Smooth muscle cell (in vitro differentiated cells): Measurements from ENCODE around the gene NEK6. TPM values are rescaled to one million over a fixed set of nuclear protein-coding genes. Genes with fewer than 3 reads are reported as not detected.
A peak's percentile ranks its signal among the peaks of the same experiment; 100 is the strongest.

Experiments
- DNase-seq: peaks from one replicate; lab custom pipeline; 2025; ENCODE audit not compliant: unreplicated experiment; lab: John Stamatoyannopoulos, UW
- H2AFZ ChIP-seq: fragments of 200-600 bp; sonication (generic); 2 replicates; pipeline ENCODE4 v1.6.0; 2016; ENCODE audit warnings: antibody characterized with exemption, low read depth, mild to moderate bottlenecking
- H3F3A ChIP-seq: fragments of 200-600 bp; sonication (generic); 2 replicates; pipeline ENCODE4 v1.6.0; 2017; ENCODE audit warnings: antibody characterized with exemption, low read depth
- H3K27ac ChIP-seq: fragments of 200-600 bp; sonication (generic); 2 replicates; pipeline ENCODE4 v1.5.1; 2016; ENCODE audit warnings: low read depth, mild to moderate bottlenecking
- H3K27me3 ChIP-seq: fragments of 200-600 bp; sonication (generic); 2 replicates; pipeline ENCODE4 v1.6.1; 2016; ENCODE audit warnings: low read depth, mild to moderate bottlenecking
- H3K36me3 ChIP-seq: fragments of 200-600 bp; sonication (generic); 2 replicates; pipeline ENCODE4 v1.5.1; 2016; ENCODE audit warnings: low read depth
- H3K4me1 ChIP-seq: fragments of 200-600 bp; sonication (generic); 2 replicates; pipeline ENCODE4 v1.5.1; 2016; ENCODE audit warnings: low read depth
- H3K4me2 ChIP-seq: fragments of 200-600 bp; sonication (generic); 2 replicates; pipeline ENCODE4 v1.6.0; 2016; ENCODE audit warnings: mild to moderate bottlenecking
- H3K4me3 ChIP-seq: fragments of 200-600 bp; sonication (generic); 2 replicates; pipeline ENCODE4 v1.5.1; 2016; ENCODE audit warnings: mild to moderate bottlenecking
- H3K79me2 ChIP-seq: fragments of 200-600 bp; sonication (generic); 2 replicates; pipeline ENCODE4 v1.6.0; 2016; ENCODE audit warnings: low read depth, mild to moderate bottlenecking
- H3K9ac ChIP-seq: fragments of 200-600 bp; sonication (generic); 2 replicates; pipeline ENCODE4 v1.6.0; 2016; ENCODE audit warnings: low read depth
- H3K9me3 ChIP-seq: fragments of 200-600 bp; sonication (generic); replicated peaks from 2 replicates; pipeline ENCODE4 v1.5.1; 2016; ENCODE audit warnings: low read depth
- H4K20me1 ChIP-seq: fragments of 200-600 bp; sonication (generic); 2 replicates; pipeline ENCODE4 v1.6.0; 2016; ENCODE audit warnings: low read depth
- WGBS: methylation state at CpG from one replicate; pipeline ENCODE4 v1.1.7; 2016; ENCODE audit warnings: low lambda C conversion rate; 5-methylcytosine and 5-hydroxymethylcytosine counted together
- polyA plus RNA-seq: library from polyadenylated mRNA; unstranded; fragments of >200 nt; fragmentation: Nextera tagmentation; extraction: Ambion mirVana; gene quantifications from 2 replicates; pipeline ENCODE4 v1.2.1, GENCODE V29; 2016
- total RNA-seq: library from RNA; depleted of rRNA; stranded (reverse); fragments of >200 nt; gene quantifications from 2 replicates; pipeline ENCODE4 v1.2.3, GENCODE V29; 2014
- TF ChIP-seq, protein P1 (sequence below): fragments of 200-600 bp; sonication (generic); IDR thresholded peaks from 2 replicates; pipeline ENCODE4 v1.5.1; 2017; ENCODE audit warnings: borderline replicate concordance, mild to moderate bottlenecking, antibody characterized with exemption; ENCODE audit not compliant: insufficient read depth, poor library complexity, severe bottlenecking

NEK6 gene
- total and polyA plus RNA-seq, 2 experiments from 2014 or later = 45.9 to 108 TPM

DNA sequence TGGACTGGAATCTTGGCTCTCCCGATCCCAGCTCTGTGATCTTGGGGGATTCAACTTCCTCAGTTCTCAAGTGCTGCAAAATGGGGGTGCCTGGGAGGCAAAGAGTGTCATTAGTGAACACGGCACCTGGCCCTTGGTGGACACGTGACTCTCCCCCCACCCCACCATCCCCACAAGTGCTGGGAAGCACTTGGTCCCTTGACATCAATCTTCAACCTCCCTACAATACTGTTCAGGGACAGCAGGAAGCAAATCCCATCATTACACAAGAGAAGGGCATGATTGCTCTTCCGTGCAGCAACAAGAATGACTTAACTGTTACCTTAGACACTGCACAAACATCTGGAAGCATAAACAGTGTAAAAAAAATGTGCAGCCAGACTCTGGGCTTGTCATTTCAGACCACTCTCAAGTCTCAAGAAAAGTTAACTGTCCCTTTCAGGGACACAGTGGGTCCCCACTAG lies 96.1 kb downstream of the NEK6 start:
- Histone ChIP-seq H3K9me3 (no peaks in the 10 kb centered on the region), H3K27me3 (no peaks in the 10 kb centered on the region), H3K4me1 (no peaks in the 10 kb centered on the region), H3K4me2 (no peak overlapping the region), H2AFZ (no peak overlapping the region), H4K20me1 (peaks cover 97% of the 10 kb centered on the region), H3K4me3 (no peak overlapping the region), H3K27ac (peak overlapping the region; percentile 28), H3F3A (peaks cover 9% of the 10 kb centered on the region), H3K9ac (no peak overlapping the region), H3K36me3 (peaks cover 6% of the 10 kb centered on the region), H3K79me2 (peaks cover 5% of the 10 kb centered on the region)
- 88% methylated on average over 4 of the region's 4 CpGs for WGBS
- TF ChIP-seq, protein P1, sequence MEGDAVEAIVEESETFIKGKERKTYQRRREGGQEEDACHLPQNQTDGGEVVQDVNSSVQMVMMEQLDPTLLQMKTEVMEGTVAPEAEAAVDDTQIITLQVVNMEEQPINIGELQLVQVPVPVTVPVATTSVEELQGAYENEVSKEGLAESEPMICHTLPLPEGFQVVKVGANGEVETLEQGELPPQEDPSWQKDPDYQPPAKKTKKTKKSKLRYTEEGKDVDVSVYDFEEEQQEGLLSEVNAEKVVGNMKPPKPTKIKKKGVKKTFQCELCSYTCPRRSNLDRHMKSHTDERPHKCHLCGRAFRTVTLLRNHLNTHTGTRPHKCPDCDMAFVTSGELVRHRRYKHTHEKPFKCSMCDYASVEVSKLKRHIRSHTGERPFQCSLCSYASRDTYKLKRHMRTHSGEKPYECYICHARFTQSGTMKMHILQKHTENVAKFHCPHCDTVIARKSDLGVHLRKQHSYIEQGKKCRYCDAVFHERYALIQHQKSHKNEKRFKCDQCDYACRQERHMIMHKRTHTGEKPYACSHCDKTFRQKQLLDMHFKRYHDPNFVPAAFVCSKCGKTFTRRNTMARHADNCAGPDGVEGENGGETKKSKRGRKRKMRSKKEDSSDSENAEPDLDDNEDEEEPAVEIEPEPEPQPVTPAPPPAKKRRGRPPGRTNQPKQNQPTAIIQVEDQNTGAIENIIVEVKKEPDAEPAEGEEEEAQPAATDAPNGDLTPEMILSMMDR = no peak
- no peak for DNase-seq

DNA sequence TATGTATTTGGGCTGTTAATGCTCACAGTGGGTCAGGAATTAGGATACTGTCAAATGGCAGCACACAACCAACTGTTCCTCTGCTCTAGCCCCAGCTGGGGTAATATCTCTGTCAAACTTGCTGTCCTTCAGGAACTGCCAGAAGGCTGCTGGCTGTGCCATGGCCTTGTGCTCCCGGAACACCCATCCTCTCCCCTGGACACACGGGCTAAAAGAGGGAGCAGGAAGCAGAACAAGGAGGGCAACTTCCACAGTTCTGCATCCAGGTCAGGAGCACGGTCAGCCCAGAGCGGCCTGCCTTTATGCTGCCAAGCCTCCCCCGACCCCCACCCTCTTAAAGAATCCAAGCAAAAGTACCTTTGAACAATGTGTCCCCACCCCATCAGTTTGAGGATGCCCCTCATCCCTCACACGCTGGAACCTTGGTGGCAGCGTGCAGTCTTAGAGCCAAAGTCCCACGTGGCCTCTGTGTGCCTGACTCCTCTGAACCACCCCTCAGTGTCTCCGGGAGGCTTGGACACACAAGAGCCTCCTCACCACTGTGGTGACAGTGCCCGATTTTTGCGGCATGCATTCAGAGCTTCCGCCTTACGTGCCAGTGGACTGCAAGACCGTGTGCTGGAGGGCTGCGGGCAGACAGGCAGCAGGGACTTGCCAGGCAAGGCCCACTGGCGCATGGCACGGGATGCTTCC lies 96.7 kb downstream of the NEK6 start:
- peaks cover 9% of the 10 kb centered on the region for H3F3A ChIP-seq
- H3K79me2 ChIP-seq = peaks cover 12% of the 10 kb centered on the region
- peaks cover 6% of the 10 kb centered on the region for H3K36me3 ChIP-seq
- H3K9me3 ChIP-seq = no peaks in the 10 kb centered on the region
- H3K4me2 ChIP-seq = no peak overlapping the region
- no peaks in the 10 kb centered on the region for H3K27me3 ChIP-seq
- no peak overlapping the region for H2AFZ ChIP-seq
- TF ChIP-seq, protein P1 = no peak
- H4K20me1 ChIP-seq = peaks cover 98% of the 10 kb centered on the region
- H3K9ac ChIP-seq = no peak overlapping the region
- H3K27ac ChIP-seq = peak overlapping the region; percentile 28
- no peaks in the 10 kb centered on the region for H3K4me1 ChIP-seq
- DNase-seq = no peak
- H3K4me3 ChIP-seq = no peak overlapping the region
- WGBS = 96% methylated on average over 17 of the region's 17 CpGs

DNA sequence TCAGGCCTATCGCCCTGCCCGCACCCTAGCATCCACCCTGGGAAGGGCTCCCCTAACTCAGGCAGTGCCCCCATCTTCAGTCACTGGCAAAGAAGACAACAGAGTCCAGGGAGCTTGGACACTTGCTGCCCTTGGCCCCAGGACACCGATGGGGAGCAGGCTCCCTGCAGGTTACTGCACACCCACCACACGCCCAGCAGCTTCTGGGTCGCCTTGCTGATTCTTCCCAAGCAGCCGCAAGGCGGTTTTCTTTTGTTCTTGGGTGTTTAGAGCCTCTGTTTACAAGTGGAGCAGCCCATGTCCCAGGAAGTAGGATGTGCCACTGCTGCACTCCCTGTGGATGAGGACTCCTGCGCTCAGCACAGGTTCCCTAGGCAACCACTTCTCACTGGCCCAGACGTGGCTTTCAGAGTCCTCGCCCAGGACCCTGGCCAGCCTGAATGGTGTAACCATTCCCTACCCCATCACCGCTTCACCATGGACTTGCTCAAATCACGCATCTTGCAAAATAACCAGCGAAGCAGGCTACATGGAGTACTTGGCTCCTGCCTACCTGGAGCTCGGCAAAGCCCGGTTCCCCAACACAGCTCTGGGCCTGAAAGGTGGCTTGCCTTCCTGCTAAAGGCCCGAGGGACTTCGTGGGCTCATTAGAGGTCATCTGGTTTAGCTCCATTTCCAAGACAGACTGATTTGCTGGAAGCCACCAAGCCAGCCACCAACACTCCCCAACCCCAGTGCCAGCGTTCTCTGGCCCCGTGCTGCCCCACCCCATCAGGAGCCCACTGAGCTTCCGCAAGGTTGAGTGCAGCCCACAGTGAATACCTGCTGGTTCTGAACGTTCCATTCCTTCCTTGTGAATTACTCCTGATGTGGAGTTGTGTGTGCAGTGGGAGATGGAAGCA lies 97.5 kb downstream of the NEK6 start:
- Histone ChIP-seq H3K4me1 (no peaks in the 10 kb centered on the region), H2AFZ (no peak overlapping the region), H3K27me3 (no peaks in the 10 kb centered on the region), H3K36me3 (peaks cover 6% of the 10 kb centered on the region), H3K9ac (no peak overlapping the region), H3K4me3 (no peak overlapping the region), H3F3A (peaks cover 9% of the 10 kb centered on the region), H3K27ac (no peak overlapping the region), H4K20me1 (peaks cover 98% of the 10 kb centered on the region), H3K4me2 (no peak overlapping the region), H3K79me2 (peaks cover 19% of the 10 kb centered on the region), H3K9me3 (no peaks in the 10 kb centered on the region)
- DNase-seq = no peak
- TF ChIP-seq, protein P1 = no peak
- 96% methylated on average over 21 of the region's 21 CpGs for WGBS
